Activated CD8-positive, alpha-beta memory T cell treated with anti-CD3 and anti-CD28 coated beads, Interleukin-2, amount 50 U/mL, for 1 hour (primary cell): ENCODE data around the gene TEKT5.

Experiments
- DNase-seq: peaks from one replicate; pipeline ENCODE4 v3.0.0-alpha.2; 2020; ENCODE audit errors: extremely low read depth

The TEKT5 gene

DNA sequence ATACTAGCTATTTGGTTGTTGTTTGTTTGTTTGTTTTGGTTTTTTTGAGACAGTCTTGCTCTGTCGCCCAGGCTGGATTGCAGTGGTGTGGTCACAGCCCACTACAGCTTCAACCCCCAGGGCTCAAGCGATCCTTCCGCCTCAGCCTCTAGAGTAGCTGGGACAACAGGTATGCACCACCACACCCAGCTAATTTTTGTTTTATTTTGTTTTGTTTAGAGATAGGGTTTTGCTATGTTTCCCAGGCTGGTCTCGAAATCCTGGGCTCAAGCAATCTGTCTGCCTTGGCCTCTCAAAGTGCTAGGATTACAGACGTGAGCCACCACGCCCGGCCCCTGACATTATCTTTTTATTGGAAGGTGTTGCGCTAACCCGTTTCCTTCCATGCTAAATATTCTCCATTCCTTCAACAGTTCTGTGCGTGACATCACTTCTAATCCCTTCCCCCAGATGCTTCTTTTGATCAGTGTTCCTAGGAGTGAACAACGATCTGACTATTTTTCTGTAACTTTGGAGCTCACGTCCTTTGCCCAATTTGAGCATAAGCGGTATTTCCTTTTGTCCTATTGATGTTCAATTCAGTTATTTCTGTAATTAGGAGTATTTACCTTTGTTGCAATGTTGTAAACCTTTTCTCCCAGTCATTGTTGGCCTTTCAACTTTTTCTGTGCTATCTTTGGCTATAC lies 84.1 kb downstream of the TEKT5 start:
- DNase-seq = no peak

DNA sequence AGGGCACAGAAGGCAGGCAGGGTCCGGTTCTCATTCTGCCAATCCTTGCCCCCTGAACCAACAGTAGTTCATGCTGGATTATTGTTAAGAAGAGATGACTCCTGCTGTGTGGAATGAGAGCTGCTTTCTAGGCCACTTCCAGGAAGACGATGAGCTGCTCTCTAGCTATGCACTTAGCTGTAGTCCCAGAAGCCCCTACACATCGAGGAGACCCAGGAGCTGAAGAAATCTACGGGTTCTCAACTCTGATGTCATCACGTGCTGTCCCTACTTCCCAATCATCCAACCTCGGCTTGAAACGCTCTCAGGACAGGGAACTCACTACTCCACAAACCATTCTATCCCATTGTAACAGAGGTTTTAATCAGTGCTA lies 85.3 kb downstream of the TEKT5 start:
- DNase-seq = no peak

DNA sequence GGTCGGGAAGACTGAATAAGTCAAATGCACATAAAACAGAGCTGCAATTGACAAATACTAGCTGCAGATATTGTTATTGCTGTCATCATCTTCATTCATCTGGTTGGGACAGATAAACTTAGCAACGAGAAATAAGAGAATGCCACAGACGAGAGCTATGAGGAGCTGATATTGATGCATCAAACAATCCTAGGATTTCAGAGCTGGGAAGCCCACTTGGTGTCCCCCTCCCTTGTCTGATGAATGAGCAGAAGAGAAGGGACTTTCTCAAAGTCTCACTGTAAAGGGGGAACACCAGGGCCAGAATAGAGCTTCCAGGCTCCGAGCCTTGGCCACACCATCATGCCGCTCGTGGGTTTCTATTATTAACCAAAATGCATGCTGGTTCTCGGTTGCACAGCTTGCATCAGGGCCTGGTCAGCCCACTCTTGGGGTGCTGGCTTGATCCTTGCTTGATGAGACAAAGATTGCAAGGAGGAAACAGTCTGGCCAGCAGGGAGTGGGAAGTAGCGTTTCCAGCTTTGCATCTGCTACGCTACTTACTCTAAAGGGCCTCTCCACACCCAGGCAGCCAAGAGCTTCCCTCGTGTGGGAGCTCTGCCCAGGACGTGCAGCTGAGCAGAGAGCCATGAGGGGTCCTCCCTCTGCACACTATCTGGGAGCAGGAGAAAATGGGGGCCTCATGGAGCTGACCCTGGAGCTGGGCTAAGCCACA lies 85.9 kb downstream of the TEKT5 start:
- DNase-seq = no peak

DNA sequence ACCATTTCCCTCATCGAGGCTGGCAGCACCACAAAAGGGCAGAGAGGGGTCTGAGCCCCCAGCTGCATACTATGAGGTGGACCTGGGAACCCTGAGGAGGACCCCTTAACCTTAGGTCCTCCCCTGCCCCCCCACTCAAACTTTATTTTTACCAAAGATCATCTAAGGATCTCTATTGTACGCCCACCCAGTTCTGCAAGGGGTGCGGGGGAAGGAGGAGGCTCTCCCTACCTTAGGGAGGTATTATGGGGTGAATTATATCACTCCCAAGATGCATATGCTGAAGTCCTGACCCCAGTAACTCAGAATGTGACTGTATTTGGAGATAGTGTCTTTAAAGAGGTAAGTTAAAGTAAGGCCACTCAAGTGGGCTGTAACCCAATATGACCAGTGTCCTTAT lies 87.6 kb downstream of the TEKT5 start:
- no peak for DNase-seq

DNA sequence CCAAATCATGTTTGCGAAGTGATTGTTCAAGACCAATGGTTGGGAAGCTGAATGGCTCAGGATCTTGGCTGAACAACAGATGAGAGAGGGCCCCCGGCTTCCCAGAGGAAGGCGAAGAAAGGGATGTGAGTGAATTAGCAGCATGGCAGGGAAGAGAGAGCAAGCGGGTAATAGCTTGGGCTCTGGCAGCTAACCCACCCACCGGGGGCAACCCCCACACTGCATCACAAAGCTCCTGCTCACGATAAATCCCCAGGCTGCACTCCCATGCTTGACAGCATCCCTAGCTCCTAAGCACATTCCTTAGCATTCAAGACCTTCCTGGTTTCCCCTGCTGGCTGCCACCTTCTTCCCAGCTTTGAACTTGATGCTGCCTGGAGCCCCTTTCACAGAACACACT lies 88.1 kb downstream of the TEKT5 start:
- DNase-seq = no peak

DNA sequence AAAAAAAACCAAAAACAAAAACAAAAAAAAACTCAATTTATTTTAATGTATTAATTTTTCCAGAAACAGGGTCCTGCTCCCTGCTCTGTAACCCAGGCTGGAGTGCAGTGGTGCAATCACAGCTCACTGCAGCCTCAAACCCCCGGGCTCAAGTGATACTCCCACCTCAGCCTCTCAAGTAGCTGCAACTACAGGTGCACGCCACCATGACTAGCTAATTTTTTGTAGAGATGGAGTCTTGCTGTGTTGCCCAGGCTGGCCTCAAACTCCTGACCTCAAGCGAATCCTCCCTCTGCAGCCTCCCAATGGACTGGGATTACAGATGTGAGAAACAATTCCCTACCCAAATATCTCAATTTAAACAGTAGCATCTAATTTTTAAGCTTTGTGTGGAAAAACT lies 89.1 kb downstream of the TEKT5 start:
- DNase-seq = no peak

DNA sequence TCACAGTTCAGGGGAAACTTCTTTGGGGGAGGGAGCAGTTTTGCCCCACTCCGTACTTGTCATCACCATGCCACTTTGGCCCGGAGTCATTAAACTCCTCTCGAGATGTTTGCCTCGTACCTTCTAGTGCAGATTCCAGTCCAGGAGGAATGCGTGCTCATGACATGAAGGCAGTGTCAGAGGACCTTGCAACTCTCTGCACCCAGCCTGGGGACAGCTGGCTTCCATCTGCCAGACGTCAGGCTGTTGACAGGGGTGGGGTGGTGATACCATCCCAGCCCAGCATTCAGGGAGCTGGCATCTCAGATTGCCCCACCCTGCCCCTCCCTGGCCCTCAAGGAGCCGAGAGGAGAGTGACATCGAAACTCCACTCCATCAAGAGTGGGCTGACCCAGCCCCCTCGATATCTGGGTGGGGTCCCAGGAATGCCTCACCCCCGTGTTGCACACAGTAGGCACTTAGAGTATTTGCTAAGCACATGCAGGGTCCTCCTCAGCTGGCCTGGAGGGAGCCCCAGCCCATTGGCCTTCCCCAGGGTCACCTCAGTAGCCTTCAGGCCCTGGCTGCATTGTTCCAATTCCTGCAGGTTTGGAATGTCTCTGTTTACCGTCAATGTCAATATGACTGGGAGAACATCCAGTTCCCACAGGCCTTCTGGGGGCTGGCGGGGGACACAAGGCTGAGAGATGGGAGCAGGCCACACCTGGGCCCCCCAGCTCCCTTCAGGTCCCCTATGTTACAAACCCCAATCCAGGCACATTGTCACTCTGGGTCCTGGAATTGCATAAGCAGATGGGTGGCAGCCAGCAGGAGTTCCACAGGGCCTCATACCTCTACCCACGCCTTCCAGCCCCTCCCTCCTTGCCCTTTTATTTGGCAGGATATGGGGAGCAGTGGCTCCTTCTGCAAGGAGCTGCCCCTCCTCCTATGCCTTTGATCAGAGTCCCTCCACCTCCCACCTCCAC lies 93.0 kb downstream of the TEKT5 start:
- no peak for DNase-seq

DNA sequence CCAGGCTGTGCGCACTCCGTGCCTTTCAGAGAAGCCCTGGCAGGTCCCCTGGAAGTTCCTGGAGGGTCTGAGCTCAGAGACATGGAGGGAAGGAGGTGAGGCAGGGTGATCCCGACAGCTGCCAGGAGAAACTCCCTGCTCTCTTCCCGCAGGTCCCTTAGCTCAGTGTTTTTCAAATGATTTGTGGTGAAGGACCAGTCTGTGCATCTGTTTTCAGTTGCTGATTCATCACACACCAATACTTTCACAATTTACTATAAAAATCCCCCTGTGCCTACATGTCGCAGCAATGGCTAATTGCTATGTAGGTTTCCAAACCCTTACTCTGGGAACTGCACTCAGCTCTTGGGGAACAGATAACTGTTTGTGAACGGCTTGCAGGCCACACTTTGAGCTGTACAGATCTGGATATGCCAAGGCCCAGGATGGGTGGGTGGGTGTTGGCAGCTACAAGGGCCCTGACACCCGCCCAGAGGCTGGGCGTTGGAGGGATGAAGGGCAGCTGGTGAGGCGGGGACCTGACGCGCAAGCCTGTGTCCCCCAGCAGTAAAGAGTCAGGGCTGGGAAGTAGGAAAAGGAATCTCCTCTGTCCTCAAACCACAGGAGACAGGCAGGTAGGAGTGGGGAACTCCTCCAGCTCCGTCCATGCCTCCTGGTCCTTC lies 93.8 kb downstream of the TEKT5 start:
- DNase-seq = no peak

DNA sequence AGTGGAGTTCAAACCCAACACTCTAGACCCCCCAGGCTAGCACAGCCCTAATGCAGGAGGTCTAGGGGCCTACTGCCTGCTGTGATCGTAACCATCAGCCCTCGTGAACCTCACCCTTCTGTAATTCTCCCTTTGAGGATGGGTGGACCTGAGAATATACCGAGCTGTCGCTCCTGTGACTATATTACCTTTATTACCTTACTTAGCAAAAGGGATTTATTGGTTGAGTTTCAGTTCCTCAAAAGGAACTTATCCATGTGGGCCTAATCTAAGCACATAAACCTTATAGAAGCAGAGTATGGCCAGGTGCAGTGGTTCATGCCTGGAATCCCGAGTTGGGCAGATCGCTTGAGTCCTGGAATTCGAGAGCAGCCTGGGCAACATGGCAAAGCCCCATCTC lies 95.1 kb downstream of the TEKT5 start:
- DNase-seq = no peak

DNA sequence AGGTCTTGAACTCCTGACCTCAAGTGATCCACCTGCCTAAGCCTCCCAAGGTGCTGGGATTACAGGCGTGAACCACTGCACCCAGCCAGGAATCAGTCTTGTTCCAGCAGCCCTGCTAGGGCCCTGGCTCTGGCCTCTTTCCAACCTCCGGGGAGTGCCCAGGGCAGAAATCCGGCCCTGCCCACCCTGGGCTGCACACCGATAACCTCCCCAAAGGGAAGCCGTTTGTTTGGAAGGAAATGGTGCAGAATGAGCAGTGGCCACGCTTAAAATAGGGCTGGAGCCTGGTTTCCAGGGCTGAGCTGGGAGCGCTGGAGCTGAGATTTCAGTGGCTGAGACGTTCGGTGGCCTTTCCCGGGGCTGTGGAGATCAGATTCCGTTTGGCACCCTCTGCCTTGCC lies 96.6 kb downstream of the TEKT5 start:
- no peak for DNase-seq

DNA sequence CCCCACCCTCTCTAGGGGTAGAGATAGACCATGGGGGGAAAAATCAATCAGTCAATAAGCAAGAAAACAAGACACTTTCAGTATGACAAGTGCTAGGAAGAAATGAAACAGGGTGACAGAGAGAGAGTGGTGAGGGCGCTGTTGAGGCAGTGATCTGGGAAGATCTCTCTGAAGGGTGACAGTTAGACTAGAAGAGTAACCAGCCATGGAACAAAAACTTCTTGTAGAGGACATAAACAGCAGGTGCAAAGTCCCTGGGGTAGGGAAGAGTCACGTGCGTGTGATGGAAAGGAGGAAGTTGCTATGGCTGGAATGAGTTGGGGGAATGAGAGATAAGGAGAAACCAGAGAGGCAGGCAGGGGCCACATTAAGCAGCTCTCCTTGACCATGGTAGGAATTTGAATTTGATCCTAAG lies 97.5 kb downstream of the TEKT5 start:
- no peak for DNase-seq

DNA sequence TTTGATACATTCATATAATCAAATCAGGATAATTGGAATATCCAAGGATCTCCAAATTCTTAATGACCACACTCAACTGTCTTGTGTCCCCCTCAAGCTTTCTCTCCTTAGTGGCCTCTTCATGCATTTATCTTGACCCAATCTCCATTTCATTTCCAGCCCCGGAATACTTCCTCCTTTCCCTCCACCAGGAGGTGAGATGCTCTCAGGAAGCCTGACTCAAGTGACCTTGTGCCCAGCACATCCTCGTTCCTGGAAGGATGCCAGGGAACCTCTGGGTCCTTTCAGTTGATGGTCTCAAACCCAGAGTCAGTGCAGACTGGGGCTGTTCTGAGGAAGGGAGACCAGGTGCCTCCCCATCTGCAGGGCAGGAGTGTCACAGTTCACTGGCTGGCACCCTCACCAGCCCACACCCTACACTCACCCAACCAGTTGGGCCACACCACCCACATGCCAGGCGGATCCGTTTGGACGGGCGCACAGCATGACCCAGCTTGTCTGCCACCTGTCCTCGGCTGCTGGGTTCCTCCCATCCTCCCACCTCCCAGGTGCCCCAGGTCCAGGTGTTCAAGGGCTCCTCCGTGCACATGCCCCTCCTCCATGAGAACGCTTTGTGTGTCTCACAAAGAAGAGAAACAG lies 100.3 kb downstream of the TEKT5 start:
- no peak for DNase-seq

DNA sequence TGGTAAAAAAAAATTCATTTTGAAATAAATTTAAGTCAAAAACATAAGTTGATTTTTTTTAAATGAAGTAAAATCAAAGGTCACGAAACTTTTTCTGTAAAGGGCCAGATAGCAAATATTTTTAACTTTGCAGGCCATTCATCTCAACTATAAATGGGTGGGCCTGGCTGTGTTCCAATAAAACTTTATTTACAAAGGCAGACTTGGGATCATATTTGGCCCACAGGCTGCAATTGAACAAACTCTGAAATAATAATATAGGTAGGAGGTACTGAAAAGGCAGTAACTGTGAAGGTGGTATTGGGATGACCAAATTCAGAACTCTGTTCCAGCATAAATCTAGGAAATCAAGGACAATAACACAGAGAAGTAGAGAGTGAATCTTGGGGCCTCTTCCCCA lies 102.1 kb downstream of the TEKT5 start:
- no peak for DNase-seq

DNA sequence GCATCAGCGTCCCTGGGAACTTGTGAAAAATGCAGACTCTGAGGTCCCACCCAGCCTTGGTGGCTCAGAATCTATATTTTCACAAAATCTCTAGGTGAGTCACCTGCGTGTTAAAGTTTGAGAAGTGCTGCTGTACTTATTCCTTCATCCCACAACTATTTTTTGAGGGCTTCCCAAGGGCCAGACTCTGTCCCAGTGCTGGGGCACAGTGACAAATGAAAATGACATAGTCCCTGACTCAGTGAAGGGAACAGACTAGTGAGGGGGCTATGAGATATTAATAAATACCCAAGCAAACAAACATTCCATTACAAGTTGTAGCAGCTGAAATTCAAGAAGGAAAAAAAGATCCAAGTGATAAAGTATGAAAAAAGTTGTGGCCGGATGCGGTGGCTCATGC lies 104.4 kb downstream of the TEKT5 start:
- no peak for DNase-seq

DNA sequence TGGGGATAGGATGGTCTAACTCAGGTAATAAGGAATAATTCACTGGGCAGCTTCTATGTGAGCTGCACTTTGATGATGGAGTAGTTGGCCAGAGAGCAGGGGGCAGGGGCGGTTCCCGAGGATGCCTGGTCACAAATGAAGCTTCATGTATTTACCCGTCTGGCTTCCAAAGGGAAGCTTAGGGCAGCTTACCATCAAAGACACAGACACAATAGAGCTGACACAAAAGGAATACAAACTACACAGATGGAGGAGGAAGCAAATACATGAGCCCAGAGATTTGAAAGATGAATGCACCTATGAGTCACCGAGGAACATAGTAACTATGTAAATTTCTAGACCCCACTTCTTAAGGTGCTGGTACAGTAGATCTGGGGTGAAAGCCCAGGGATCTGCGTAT lies 105.6 kb downstream of the TEKT5 start:
- DNase-seq = no peak

DNA sequence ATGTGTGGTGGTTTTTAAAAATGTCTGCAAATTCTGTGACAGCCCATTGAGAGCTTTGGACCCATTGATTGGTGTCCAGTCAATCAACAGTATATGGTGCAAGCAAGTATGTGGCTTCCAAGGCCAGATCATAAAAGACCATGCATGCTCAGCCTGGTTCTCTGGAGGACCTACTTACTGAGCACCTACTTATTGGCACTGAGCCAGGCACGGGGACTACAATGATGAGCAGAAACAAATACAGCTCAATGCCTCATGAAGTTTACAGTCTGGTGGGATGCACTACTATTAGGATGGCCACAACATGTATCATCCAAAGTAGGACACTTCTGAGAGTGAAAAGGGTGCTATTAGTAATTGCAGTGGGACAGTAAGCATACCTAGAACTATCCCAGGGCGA lies 107.1 kb downstream of the TEKT5 start:
- DNase-seq = no peak

DNA sequence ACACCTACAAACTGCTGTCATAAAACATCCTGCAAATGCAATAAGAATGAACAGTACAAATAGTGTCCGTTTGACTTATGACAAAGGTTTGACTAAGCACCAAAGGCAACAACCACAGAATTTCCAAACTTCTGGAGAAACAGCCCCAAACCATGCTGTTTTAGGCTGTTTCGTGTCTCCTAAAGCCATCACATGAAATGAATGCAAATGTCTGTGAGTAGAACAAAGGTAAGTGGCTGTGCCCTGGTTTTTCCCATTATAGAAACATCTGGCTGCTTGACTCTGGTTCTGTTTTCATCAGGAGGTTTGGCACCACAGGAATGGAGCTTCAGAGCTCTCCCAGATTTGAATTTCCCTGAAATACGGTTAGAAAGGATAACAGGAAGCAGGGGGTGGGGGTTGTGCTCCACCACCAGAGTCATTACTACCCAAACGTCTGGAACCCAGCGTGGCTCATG lies 109.7 kb downstream of the TEKT5 start:
- DNase-seq = no peak

DNA sequence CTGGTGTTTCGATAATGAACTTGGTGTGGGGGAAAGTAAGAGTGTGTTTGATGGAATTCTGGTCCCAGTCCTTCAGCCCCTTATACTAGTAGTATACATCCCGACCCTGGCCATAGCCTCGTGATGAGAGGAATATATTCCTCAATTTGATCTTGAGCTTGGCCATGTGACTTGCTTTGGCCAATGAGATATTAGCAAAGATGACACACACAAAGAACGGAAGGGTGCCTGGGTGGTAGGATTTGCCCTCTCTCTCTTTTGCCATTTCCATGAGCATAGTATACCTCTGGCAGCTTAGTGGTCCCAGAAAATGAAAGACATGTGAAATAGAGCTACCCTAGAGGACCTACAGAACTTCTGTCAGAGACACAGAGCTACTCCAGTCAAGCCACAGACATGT lies 111.5 kb downstream of the TEKT5 start:
- DNase-seq = no peak

DNA sequence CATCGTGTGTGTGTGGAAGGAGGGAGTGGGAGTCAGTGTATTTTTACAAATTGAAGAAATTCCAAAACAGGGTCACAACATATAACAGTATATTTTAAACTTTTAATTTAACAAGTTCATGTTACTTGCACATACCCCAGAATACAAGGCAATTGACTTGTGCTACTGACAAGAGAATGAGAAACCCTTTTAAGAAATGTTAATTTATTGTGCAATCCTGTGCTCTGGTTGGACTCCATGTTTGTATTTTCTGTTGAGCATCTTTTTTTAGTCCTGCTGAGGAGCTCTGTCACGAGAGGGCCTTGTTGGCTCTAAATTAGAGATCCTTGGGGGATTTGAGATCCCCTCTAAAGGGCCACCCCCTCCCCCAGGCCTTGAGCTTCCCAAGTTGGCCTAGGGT lies 113.2 kb downstream of the TEKT5 start:
- no peak for DNase-seq

DNA sequence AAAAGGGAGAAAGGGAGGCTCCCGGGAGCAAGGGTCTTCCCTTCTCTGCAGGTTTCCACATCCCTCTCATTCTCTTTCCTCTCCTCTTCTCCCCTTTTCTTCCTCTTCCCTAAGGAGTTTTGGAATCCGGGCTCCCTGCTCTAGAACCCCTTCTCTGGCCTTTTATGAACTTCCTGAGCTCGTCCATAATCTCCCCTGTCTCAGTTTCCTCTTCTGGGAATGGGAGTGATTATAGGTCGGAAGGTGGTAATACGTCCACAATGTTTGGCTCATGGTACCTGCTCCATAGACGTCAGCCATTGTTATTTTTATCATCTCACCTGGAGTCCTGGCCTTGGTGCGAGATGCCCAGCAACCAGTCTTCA lies 113.9 kb downstream of the TEKT5 start:
- DNase-seq = no peak
